B cell (primary cell): ENCODE data around the gene MYL6.

Experiments used
- EZH2 ChIP-seq: IDR thresholded peaks from 2 replicates; pipeline ENCODE4 v1.6.1; 2012; ENCODE audit warnings: borderline replicate concordance, low read depth, mild to moderate bottlenecking, moderate library complexity, low read length; ENCODE audit not compliant: insufficient read depth, poor library complexity, severe bottlenecking
- TF ChIP-seq, protein P1 (sequence below): fragments of 200-600 bp; IDR thresholded peaks from one replicate; pipeline ENCODE4 v1.8.0; 2022; ENCODE audit warnings: antibody characterized with exemption, mild to moderate bottlenecking

DNA sequence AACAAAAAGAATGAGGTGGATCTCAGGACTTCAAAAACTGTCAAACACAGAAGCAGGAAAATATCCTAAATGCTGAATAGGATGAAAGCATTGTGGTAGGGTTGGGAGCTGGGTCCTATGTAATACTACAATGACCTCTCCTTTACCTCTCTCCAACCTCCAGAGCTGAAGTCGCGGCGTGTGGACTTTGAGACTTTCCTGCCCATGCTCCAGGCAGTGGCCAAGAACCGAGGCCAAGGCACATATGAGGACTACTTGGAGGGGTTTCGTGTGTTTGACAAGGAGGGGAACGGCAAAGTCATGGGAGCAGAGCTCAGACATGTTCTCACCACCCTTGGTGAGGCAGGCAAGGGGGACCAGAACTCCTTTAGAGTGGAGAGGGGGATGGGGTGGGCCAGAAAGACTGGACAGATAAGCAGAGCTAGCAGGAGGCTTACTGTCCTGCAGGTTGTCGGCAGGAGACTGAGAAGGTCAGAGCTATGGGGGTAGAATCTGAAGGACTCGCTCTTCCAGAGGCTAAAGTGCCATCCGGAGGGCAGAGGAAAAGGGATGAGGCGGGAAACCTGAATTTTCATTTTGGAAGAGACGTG is 2.8 kb upstream of the MYL6 start:
- TF ChIP-seq, protein P1, sequence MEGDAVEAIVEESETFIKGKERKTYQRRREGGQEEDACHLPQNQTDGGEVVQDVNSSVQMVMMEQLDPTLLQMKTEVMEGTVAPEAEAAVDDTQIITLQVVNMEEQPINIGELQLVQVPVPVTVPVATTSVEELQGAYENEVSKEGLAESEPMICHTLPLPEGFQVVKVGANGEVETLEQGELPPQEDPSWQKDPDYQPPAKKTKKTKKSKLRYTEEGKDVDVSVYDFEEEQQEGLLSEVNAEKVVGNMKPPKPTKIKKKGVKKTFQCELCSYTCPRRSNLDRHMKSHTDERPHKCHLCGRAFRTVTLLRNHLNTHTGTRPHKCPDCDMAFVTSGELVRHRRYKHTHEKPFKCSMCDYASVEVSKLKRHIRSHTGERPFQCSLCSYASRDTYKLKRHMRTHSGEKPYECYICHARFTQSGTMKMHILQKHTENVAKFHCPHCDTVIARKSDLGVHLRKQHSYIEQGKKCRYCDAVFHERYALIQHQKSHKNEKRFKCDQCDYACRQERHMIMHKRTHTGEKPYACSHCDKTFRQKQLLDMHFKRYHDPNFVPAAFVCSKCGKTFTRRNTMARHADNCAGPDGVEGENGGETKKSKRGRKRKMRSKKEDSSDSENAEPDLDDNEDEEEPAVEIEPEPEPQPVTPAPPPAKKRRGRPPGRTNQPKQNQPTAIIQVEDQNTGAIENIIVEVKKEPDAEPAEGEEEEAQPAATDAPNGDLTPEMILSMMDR = no peak
- TF ChIP-seq EZH2 = no peak
